ENCODE measurements around the gene PPFIA1.

- TF ChIP-seq EP300 (IDR thresholded peaks at IDR 0.05) (no peak), POLR2A (IDR thresholded peaks at IDR 0.05) (no peak)
- TF ChIP-seq, protein P1, sequence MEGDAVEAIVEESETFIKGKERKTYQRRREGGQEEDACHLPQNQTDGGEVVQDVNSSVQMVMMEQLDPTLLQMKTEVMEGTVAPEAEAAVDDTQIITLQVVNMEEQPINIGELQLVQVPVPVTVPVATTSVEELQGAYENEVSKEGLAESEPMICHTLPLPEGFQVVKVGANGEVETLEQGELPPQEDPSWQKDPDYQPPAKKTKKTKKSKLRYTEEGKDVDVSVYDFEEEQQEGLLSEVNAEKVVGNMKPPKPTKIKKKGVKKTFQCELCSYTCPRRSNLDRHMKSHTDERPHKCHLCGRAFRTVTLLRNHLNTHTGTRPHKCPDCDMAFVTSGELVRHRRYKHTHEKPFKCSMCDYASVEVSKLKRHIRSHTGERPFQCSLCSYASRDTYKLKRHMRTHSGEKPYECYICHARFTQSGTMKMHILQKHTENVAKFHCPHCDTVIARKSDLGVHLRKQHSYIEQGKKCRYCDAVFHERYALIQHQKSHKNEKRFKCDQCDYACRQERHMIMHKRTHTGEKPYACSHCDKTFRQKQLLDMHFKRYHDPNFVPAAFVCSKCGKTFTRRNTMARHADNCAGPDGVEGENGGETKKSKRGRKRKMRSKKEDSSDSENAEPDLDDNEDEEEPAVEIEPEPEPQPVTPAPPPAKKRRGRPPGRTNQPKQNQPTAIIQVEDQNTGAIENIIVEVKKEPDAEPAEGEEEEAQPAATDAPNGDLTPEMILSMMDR (IDR thresholded peaks at IDR 0.05), result no peak
Observed at GRCh38 chr11:70307176-70307575, 36.7 kb downstream of the PPFIA1 start.

Data from ovary (tissue), 3 donors.